Esophagus squamous epithelium (tissue), 5 donors: Measurements from ENCODE around the gene SKI. TPM values are rescaled to one million over a fixed set of nuclear protein-coding genes. Genes with fewer than 3 reads are reported as not detected.

Experiments used
- DNase-seq: peaks from one replicate; lab custom pipeline; 2025; lab: John Stamatoyannopoulos, UW
- H3K27ac ChIP-seq, 4 donors: fragments of 200-600 bp; sonication (generic); one replicate each; pipeline ENCODE4 v1.5.1; 2016 to 2019; ENCODE audit warnings: mild to moderate bottlenecking in 1 of 4
- H3K27me3 ChIP-seq, 4 donors: fragments of 200-600 bp; sonication (generic); 1 replicate in 3 of 4; 2 replicates in 1 of 4; pipeline versions ENCODE4 v1.5.1 to v1.6.0; 2017 to 2021; ENCODE audit warnings: antibody characterized with exemption in 1 of 4
- H3K36me3 ChIP-seq, 3 donors: fragments of 200-600 bp; sonication (generic); one replicate each; pipeline ENCODE4 v1.5.1; 2016 to 2019
- H3K4me1 ChIP-seq, 3 donors: fragments of 200-600 bp; sonication (generic); one replicate each; pipeline ENCODE4 v1.5.1; 2017 to 2019
- H3K4me3 ChIP-seq, 4 donors: fragments of 200-600 bp; sonication (generic); 1 replicate in 3 of 4; 2 replicates in 1 of 4; pipeline ENCODE4 v1.5.1; 2016 to 2019; ENCODE audit warnings: mild to moderate bottlenecking in 2 of 4, moderate library complexity in 1 of 4
- H3K9me3 ChIP-seq, 3 donors: fragments of 200-600 bp; sonication (generic); one replicate each; pipeline ENCODE4 v1.5.1; 2016 to 2019
- CTCF ChIP-seq, 6 experiments: fragments of 450-650 bp in 4 of 6; fragments of 200-600 bp in 2 of 6; sonication (generic) in 2 of 6; IDR thresholded peaks; one replicate each; pipeline ENCODE4 v1.5.1; 2016 to 2019; ENCODE audit warnings: antibody characterized with exemption in 6 of 6, mild to moderate bottlenecking in 4 of 6, moderate library complexity in 4 of 6
- POLR2A ChIP-seq, 4 donors: fragments of 450-650 bp; IDR thresholded peaks; one replicate each; pipeline ENCODE4 v1.6.1; 2017; ENCODE audit warnings: antibody characterized with exemption in 4 of 4, mild to moderate bottlenecking in 4 of 4, moderate library complexity in 3 of 4
- WGBS, 2 donors: methylation state at CpG; one replicate each; pipeline ENCODE4 v1.1.5; 2018; 5-methylcytosine and 5-hydroxymethylcytosine counted together
- intact Hi-C: fragments of 100-400 bp; cut with DNase I; formaldehyde crosslinking; loops from one replicate; pipeline ENCODE4 v1.15.0; 2022
- total RNA-seq, 4 donors: library from RNA; depleted of rRNA; stranded (reverse); fragments of >200 nt; gene quantifications; one replicate each; pipeline ENCODE4 v1.1.0, GENCODE V29; 2016
- donor health status: DM: yes; HTN: yes; CAD: no.

Gene SKI
- 10 to 100 TPM; 18.2 to 38.8 (median 25.2) TPM for total RNA-seq

- Histone ChIP-seq H3K4me1 (peaks cover 31 to 55% (median 46%) of the 10 kb centered on the region in 3 donors), H3K9me3 (no peaks in the 10 kb centered on the region), H3K36me3 (no peaks in the 10 kb centered on the region), H3K27ac (peak within 1 kb of the TSS; percentile 97 to 100 (median 99)), H3K27me3 (no peaks in the 10 kb centered on the region), H3K4me3 (peak within 1 kb of the TSS; percentile 66 to 97 (median 88))
- WGBS, 2 donors, result no CpG with 5 or more reads among the region's 100 CpGs
- intact Hi-C loops, result no loop called here
- TF ChIP-seq POLR2A (IDR thresholded peaks at IDR 0.05) (no peak), CTCF (IDR thresholded peaks at IDR 0.05) (no peak)
- DNase-seq, result no peak
These were observed at the start of gene SKI for GRCh38 chr1:2228157-2228594. SKI (plus strand) TSS chr1:2228319; CDS start chr1:2228767, 448 bp downstream.

GRCh38 chr1:2178875-2179274 lies 49.2 kb upstream of the SKI start:
- Histone ChIP-seq H3K36me3 (peaks cover 0 to 48% (median 0%) of the 10 kb centered on the region in 3 donors), H3K4me3 (no peak overlapping the region), H3K4me1 (peaks cover 0 to 13% (median 8%) of the 10 kb centered on the region in 3 donors), H3K9me3 (no peaks in the 10 kb centered on the region), H3K27ac (no peak overlapping the region), H3K27me3 (no peaks in the 10 kb centered on the region)
- WGBS, 2 donors, result 90 to 93% methylated on average over 3 to 8 of the region's 16 CpGs
- no peak for DNase-seq
- TF ChIP-seq CTCF (IDR thresholded peaks at IDR 0.05) (no peak), POLR2A (IDR thresholded peaks at IDR 0.05) (no peak)
- intact Hi-C loops, result no loop called here

- intact Hi-C loops, result no loop called here
- TF ChIP-seq CTCF (IDR thresholded peaks at IDR 0.05), result no peak
- DNase-seq, result no peak
- Histone ChIP-seq H3K4me3 (no peak overlapping the region), H3K27ac (no peak overlapping the region), H3K36me3 (peaks cover 0 to 54% (median 0%) of the 10 kb centered on the region in 3 donors), H3K9me3 (no peaks in the 10 kb centered on the region), H3K27me3 (no peaks in the 10 kb centered on the region), H3K4me1 (peaks cover 0 to 7% (median 2%) of the 10 kb centered on the region in 3 donors)
- WGBS, 2 donors, result 80 to 88% methylated on average over 8 to 16 of the region's 28 CpGs
These were observed 48.7 kb upstream of the SKI start for GRCh38 chr1:2179283-2180013.

- no peak for DNase-seq
These were observed 47.5 kb upstream of the SKI start for GRCh38 chr1:2180297-2181245.

More at GRCh38 chr1:2180297-2181245, 47.5 kb upstream of the SKI start:
- intact Hi-C loops, result no loop called here
- WGBS, 2 donors, result 82 to 87% methylated on average over 43 to 44 of the region's 58 CpGs
- TF ChIP-seq POLR2A (IDR thresholded peaks at IDR 0.05) (no peak), CTCF (IDR thresholded peaks at IDR 0.05) (no peak)
- no peak overlapping the region for H3K27ac ChIP-seq
- no peaks in the 10 kb centered on the region for H3K27me3 ChIP-seq
- H3K4me3 ChIP-seq, result no peak overlapping the region
- peaks cover 0 to 65% (median 8%) of the 10 kb centered on the region in 3 donors for H3K36me3 ChIP-seq
- no peaks in the 10 kb centered on the region for H3K4me1 ChIP-seq
- no peaks in the 10 kb centered on the region for H3K9me3 ChIP-seq
